ENCODE results near the gene SNX9.

- TF ChIP-seq CTCF (conservative IDR thresholded peaks at IDR 0.05) (no peak), ZFX (IDR thresholded peaks at IDR 0.05) (no peak)
Measured at GRCh38 chr6:157921685-157922367, 98.8 kb downstream of the SNX9 start.
